Sigmoid colon (tissue), 4 donors: ENCODE results near the gene FAT2.

Experiments used
- POLR2AphosphoS5 ChIP-seq, 4 donors: sonication (generic); formaldehyde crosslinking; IDR thresholded peaks; one replicate each; pipeline ENCODE4 v1.6.1; 2017; ENCODE audit warnings: antibody characterized with exemption in 4 of 4
- TF ChIP-seq, protein P1 (sequence below), 4 experiments: fragments of 450-650 bp in 3 of 4; fragments of 200-600 bp in 1 of 4; IDR thresholded peaks; one replicate each; pipeline ENCODE4 v1.5.1; 2016 to 2019; ENCODE audit warnings: antibody characterized with exemption in 4 of 4, mild to moderate bottlenecking in 3 of 4, moderate library complexity in 2 of 4

- TF ChIP-seq, protein P1, sequence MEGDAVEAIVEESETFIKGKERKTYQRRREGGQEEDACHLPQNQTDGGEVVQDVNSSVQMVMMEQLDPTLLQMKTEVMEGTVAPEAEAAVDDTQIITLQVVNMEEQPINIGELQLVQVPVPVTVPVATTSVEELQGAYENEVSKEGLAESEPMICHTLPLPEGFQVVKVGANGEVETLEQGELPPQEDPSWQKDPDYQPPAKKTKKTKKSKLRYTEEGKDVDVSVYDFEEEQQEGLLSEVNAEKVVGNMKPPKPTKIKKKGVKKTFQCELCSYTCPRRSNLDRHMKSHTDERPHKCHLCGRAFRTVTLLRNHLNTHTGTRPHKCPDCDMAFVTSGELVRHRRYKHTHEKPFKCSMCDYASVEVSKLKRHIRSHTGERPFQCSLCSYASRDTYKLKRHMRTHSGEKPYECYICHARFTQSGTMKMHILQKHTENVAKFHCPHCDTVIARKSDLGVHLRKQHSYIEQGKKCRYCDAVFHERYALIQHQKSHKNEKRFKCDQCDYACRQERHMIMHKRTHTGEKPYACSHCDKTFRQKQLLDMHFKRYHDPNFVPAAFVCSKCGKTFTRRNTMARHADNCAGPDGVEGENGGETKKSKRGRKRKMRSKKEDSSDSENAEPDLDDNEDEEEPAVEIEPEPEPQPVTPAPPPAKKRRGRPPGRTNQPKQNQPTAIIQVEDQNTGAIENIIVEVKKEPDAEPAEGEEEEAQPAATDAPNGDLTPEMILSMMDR (IDR thresholded peaks at IDR 0.05): no peak
- no peak for TF ChIP-seq POLR2AphosphoS5 (IDR thresholded peaks at IDR 0.05)
Observed at GRCh38 chr5:151580239-151580638, 10.9 kb downstream of the FAT2 start.
